OCI-LY1 (cell line): ENCODE results near the gene AJAP1.

ENCODE experiments used
- CTCF ChIP-seq: fragments of 200-600 bp; sonication (generic), shearing (Covaris generic); IDR thresholded peaks from 2 replicates; pipeline ENCODE4 v1.5.1; 2017; ENCODE audit warnings: mild to moderate bottlenecking, antibody characterized with exemption, low read length, moderate library complexity, mixed read lengths
- EZH2 ChIP-seq: fragments of 200-600 bp; sonication (generic), shearing (Covaris generic); IDR thresholded peaks from 2 replicates; pipeline ENCODE4 v1.8.0; 2017; ENCODE audit warnings: borderline replicate concordance, mixed run types, mild to moderate bottlenecking, antibody characterized with exemption, low read length, moderate library complexity, mixed read lengths

- TF ChIP-seq CTCF (no peak), EZH2 (no peak)
Observed at GRCh38 chr1:4634156-4634792, 20.1 kb upstream of the AJAP1 start.
